GM19397 (cell line): Measurements from ENCODE around the gene EMC1.
"Not testable (repeated sequence)": the region's sequence is repeated elsewhere in the genome, so short reads cannot be mapped to it uniquely, and the experiment has no call there.

Source experiments
- ATAC-seq: cut with Tn5 transposase; IDR thresholded peaks from one replicate; pipeline ENCODE4 v1.9.1; 2021; ENCODE audit warnings: mild to moderate bottlenecking, moderate library complexity; ENCODE audit not compliant: unreplicated experiment

Gene EMC1

DNA sequence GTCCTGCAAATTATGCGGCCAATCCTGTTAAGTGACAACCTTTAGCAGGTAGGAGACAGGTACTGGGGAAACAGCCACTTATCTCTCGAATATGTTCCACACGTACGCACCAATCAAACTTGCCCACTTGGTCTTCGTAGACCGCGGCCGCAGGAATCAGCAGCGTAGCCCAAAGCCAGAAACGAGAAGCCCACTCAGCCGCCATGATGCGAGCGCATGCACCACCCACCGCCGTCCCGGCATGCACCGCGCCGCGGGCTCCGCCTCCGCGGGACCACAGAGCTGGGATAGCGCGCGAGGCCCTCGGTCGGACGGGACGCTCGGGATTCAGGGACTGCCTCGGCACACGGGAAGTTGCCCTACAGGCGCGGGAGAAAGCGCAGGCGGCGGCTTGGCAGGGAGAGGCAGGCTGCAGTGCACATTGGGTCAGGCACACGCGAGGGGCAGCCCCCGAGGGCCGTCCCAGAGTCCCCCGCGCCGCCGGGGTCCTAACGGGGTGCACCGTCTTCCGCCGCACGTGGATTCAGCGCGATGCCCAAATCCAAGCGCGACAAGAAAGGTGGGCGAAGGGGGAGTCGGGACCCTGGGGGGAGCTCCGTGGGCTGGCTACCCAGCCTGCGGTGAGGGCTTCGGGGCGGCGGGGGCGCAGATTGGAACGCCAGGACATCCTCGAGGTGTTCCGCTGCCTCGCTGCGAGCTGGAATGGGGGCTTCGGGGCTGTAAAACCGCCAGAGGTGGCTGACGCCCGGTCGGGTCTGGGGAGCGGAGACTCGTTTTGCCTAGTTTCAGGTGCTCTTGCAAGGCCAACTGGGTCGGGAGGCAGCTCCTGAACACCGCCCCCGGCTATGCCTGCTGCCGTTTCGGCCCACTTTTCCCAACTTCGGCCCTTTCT, at the start of gene EMC1, which contains the start of gene MRTO4:
Gene EMC1 (minus strand): TSS at position 220 of the 892 bp plus-strand sequence. CDS start 15 bp downstream, at position 205.
Gene MRTO4 (plus strand): TSS at position 501 of the 892 bp plus-strand sequence. CDS start 31 bp downstream, at position 532.
- peak; percentile 82 for ATAC-seq

DNA sequence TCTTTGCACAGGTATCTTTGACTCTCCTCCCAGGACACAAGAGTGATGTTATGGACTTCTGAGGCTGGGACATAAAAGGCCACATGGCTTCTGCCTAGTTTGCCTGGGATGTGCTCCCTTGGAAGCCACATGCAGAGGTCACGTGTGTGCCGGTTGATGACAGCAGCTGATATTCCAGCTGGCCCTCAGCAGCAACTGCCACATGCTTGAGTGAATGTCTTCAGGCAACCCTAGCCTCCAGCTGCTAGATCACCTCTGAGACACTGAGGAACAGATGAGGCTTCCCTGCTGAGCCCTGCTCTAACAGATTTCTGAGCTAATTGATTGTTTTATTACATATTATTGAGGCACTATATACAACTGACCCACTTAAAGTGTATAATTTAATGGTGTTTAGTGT, 48.9 kb upstream of the EMC1 start:
- ATAC-seq: no peak

- no peak for ATAC-seq
Observed at GRCh38 chr1:19294638-19295037, 43.3 kb upstream of the EMC1 start.

- no peak for ATAC-seq
Observed at GRCh38 chr1:19289244-19289643, 37.9 kb upstream of the EMC1 start.

DNA sequence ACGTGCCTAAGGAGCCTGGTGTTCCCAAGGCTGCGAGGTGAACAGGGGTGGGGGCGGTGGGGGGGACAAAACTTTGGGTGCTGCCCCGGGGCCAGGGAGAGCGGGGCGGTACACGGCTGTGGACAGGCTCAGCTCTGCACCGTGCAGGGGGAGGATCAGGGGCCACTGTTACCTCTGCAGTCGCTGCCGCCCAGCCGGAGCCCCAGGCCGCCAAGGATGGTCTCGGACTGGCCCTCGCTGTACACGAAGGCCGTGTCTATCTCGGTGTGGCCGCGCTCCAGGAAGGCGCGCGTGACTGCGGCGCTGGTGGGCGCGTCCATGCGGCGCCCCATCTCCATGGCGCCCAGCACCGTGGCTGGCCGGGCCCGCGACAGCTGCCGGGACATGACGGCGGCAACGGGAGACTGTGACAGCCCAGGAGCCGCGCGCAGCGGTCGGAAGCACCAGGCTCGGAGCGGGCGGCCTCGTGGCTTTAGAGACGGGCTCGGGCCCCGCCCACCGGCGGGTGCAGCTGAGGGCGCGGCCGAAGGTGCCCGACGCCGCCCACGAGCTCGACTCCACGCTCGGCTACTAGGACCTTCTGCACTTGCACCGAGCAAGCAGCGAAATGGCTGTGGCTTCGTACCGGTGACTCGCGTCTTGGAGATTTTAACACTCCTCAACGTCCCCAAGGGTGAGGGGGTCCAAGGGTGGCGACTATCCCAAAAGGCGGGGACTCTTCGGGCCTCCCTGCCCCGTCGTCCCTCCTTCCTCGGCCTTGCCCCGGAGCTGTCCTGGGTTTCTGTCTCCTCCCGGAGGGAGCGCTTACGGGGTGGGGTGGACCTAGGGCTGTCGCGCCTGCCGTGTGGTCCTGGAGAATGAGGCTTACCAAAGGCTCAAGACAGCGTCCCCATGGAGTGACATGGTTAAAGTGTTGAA, 37.3 kb upstream of the EMC1 start, which contains the start of gene AKR7A3:
Gene AKR7A3 (minus strand): TSS at position 447 of the 918 bp plus-strand sequence. CDS start 61 bp downstream, at position 386.
- not testable (repeated sequence) for ATAC-seq

DNA sequence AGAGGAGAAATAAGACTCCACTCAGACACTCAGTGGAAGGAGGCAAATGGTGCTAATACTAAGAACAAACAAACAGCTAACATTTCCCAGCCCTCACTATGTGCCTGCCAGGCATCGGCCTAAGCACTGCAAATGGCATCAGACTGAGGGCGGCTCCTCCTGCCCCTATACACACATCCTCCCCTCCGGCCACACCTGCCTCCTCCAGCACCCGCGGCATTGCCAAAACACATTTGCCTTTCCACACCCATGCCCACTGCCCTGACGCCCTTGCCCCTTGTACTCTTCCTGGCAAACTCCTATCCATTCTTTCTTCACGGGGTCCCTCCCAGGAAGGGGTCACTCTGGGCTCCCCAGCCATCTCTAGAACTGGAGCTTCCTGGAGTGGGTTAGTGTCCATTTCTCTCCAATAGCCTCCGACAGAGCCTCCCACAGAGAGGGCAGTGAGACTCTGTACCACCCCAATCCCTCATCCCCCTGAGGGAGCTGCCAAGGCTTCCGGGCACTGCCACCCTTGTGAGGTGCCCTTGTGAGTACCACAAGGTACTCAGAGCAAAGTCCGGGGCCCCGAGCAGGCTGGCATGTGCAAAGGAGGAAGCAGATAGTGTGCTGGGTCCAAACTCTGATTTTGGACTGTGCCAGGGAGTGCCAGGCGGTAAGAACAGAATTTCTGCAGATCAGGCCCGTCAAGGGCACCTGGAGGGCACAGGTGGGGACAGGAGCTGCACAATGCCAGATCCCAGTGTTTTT, 36.3 kb upstream of the EMC1 start:
- no peak for ATAC-seq

DNA sequence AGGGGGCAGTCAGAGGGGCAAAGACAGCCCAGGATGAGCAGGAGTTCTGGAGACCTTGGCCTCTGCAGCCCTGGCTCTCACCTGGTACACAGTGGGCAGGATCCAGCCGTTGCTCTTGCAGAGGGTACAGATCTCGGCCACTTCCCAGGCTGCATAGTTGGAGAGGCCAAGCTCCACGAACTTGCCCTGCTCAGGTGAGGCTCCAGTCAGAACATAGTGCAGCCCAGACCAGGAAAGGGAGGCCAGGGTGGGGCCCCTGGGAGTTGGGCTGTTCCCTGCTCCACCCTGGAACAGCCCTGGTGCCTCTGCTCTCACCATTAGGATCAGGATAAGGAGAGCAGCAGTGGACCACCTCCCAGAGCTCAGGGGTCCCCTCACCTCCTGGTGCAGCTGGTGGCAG, 34.5 kb upstream of the EMC1 start:
- not testable (repeated sequence) for ATAC-seq

DNA sequence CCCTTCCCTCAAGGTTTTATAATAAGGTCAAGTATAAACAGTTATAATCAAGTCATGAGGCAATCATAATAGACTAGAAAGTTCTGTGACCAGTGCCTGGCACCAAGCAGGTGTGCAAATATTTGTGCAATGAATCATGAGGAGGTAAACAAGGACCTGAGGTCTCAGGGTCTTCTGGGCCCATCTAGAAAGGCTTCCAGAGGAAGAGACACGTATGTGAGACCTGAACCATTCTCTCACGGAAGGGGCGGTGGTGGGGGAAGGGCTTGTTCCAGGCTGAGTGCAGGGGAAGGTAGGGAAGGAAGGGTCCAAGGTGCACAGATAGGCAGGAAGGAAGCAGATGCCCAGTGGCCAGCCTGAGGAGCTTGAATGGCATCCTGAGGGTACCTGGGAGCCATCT, 34.0 kb upstream of the EMC1 start:
- not testable (repeated sequence) for ATAC-seq

GRCh38 chr1:19284881-19285280, 33.6 kb upstream of the EMC1 start:
- ATAC-seq: no peak

- no peak for ATAC-seq
Observed at GRCh38 chr1:19283891-19284290, 32.6 kb upstream of the EMC1 start.

DNA sequence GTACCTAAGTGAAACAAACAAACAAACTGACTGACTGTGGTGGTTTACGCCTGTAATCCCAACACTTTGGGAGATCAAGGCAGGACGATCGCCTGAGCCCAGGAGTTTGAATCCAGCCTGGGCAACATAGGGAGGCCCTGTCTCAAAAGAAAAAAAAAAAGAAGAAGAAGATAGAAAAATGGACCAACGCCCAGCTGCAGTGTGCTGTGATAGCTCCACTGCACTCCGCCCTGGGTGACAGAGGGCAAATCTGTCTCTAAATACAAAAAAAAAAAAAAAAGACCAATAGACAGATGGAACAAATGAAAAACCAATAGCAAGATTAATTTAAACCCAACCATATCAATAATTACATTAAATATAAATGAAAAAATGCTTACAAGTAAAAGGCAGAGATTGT, 23.3 kb upstream of the EMC1 start:
- ATAC-seq: no peak

DNA sequence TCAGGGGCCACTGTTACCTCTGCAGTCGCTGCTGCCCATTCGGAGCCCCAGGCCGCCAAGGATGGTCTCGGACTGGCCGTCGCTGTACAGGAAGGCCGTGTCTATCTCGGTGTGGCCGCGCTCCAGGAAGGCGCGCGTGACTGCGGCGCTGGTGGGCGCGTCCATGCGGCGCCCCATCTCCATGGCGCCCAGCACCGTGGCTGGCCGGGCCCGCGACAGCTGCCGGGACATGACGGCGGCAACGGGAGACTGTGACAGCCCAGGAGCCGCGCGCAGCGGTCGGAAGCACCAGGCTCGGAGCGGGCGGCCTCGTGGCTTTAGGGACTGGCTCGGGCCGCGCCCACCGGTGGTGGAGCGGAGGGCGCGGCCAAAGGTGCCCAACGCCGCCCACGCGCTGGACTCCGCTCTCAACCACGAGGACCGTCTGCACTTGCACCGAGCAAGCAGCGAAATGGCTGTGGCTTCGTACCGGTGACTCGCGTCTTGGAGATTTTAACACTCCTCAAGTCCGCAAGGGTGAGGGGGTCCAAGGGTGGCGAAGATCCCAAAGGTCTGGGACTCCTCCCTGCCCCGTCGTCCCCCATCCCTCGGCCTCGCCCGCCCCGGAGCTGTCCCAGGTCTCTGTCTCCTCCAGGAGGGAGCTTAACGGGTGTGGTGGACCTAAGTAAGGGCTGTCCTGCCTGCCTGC, 22.7 kb upstream of the EMC1 start:
- ATAC-seq: not testable (repeated sequence)

GRCh38 chr1:19273106-19273843, 22.0 kb upstream of the EMC1 start:
- ATAC-seq: no peak

DNA sequence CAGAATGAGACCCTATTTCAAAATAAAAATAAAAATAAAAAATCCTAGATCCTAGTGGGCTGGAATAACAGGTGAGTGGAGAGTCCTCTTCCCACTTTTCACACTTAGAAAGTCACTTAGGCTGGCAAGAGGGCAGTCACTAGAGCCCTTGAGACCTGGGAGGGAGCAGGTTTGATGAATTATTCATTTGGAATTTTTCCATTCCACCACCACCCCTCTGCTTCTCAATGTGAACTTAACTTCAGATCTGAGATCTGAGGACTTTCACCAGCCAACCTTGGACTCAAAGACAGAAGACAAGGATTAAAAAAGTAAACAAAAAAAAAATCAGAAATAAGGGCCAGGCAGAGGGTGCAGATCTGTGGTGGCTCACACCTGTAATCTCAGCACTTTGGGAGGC, 20.7 kb upstream of the EMC1 start:
- no peak for ATAC-seq

DNA sequence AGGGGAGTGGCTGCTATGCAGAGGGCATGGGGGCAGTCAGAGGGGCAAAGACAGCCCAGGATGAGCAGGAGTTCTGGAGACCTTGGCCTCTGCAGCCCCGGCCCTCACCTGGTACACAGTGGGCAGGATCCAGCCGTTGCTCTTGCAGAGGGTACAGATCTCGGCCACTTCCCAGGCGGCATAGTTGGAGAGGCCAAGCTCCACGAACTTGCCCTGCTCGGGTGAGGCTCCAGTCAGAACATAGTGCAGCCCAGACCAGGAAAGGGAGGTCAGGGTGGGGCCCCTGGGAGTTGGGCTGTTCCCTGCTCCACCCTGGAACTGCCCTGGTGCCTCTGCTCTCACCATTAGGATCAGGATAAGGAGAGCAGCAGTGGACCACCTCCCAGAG, 19.0 kb upstream of the EMC1 start:
- not testable (repeated sequence) for ATAC-seq

DNA sequence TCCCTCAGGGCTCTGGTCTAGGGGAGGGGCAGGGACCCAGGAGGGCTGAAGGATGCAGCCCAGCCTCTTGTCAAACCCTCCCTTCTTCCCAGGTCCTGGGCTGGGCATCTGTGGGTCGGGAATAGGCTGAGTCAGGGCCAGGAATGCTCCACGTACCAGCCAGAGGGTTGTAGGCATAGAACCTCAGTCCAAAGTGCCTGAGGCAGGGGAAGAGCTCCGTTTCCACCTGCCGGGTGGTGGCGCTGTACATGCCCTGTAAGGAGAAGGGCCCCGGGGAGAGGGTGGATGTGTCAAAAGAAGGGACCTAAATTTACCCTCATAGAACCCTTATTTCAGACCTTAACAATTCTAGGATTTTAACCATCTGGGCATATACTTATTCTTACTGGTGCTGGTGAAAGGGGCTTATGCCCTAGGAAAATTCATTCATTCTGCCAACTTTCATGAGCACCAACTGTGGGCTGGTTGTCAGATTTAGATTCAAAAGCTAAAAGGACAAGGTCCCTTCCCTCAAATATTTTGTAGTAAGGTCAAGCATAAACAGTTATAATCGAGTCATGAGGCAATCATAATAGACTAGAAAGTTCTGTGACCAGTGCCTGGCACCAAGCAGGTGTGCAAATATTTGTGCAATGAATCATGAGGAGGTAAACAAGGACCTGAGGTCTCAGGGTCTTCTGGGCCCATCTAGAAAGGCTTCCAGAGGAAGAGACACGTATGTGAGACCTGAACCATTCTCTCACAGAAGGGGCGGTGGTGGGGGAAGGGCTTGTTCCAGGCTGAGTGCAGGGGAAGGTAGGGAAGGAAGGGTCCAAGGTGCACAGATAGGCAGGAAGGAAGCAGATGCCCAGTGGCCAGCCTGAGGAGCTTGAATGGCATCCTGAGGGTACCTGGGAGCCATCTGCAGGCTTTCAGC, 18.4 kb upstream of the EMC1 start:
- not testable (repeated sequence) for ATAC-seq

- ATAC-seq: no peak
Observed at GRCh38 chr1:19268445-19268844, 17.1 kb upstream of the EMC1 start.

DNA sequence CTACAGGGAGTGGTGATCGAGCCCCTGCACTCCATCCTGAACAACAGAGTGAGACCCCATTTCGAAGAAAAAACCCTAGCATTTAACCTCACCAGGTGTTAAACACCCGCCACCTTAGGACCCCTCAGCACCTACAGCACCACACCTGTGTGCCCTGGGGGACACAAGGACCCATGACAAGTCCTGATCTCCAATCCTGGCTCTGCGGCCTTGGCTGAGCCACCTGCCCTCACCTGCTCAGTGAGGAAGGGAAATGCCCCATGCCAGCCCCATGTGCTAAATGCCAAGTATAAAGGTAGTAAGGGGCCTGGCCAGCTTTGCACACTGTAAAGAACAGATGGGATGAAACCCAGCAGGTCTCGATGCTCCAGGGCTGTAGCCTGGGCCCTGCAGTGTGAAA, 11.4 kb upstream of the EMC1 start:
- ATAC-seq: no peak
